Suprapubic skin (tissue), 3 donors: ENCODE data around the gene PCDHA1.

ENCODE experiments used
- POLR2AphosphoS5 ChIP-seq, 3 donors: sonication (generic); formaldehyde crosslinking; IDR thresholded peaks; one replicate each; pipeline ENCODE4 v1.6.1; 2017; ENCODE audit warnings: antibody characterized with exemption in 3 of 3
- TF ChIP-seq, protein P1 (sequence below), 2 donors: fragments of 200-600 bp in 1 of 2; fragments of 450-650 bp in 1 of 2; sonication (generic) in 1 of 2; IDR thresholded peaks; one replicate each; pipeline ENCODE4 v1.5.1; 2016 to 2019; ENCODE audit warnings: antibody characterized with exemption in 2 of 2, mild to moderate bottlenecking in 1 of 2, moderate library complexity in 1 of 2

DNA sequence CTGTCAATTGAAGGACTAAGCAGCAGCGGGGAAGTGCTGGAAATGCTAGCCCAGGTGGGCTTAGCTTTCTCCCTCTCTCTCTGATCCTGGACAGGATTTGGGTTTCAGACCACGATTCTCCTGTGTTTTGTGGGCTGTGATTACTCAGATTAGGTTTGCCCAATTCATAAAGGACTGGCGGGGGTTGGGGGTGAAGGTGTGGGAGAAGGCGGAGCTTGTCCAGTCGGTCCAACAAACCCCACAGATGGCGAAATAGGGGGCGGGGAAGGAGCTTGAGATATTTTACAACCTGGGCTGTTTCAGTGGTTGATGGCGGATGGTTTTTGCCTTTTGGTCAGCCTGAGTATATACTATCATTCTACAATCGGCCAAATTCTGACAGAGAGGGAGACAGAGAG lies 215.5 kb downstream of the PCDHA1 start:
- TF ChIP-seq, protein P1, sequence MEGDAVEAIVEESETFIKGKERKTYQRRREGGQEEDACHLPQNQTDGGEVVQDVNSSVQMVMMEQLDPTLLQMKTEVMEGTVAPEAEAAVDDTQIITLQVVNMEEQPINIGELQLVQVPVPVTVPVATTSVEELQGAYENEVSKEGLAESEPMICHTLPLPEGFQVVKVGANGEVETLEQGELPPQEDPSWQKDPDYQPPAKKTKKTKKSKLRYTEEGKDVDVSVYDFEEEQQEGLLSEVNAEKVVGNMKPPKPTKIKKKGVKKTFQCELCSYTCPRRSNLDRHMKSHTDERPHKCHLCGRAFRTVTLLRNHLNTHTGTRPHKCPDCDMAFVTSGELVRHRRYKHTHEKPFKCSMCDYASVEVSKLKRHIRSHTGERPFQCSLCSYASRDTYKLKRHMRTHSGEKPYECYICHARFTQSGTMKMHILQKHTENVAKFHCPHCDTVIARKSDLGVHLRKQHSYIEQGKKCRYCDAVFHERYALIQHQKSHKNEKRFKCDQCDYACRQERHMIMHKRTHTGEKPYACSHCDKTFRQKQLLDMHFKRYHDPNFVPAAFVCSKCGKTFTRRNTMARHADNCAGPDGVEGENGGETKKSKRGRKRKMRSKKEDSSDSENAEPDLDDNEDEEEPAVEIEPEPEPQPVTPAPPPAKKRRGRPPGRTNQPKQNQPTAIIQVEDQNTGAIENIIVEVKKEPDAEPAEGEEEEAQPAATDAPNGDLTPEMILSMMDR (IDR thresholded peaks at IDR 0.05): no peak
- TF ChIP-seq POLR2AphosphoS5 (IDR thresholded peaks at IDR 0.05): no peak
